BLaER1 treated with 17β-estradiol and CSF1 and Interleukin-3, amounts not matched to agents 10 nM and 100 nM (cell line): ENCODE results near the gene IPPK.

Experiments
- H3K27ac ChIP-seq, 11 experiments: shearing (Covaris generic); formaldehyde crosslinking; 2 replicates each; pipeline ENCODE4 v1.8.1; 2022
- H3K27me3 ChIP-seq, 11 experiments: shearing (Covaris generic); formaldehyde crosslinking; 2 replicates each; pipeline ENCODE4 v1.8.1; 2022
- H3K36me3 ChIP-seq, 11 experiments: shearing (Covaris generic); formaldehyde crosslinking; 2 replicates each; pipeline ENCODE4 v1.8.1; 2022
- H3K4me1 ChIP-seq, 10 experiments: shearing (Covaris generic); formaldehyde crosslinking; 2 replicates each; pipeline ENCODE4 v1.8.1; 2022
- H3K4me2 ChIP-seq, 11 experiments: shearing (Covaris generic); formaldehyde crosslinking; 2 replicates each; pipeline ENCODE4 v1.8.1; 2022
- H3K4me3 ChIP-seq, 10 experiments: shearing (Covaris generic); formaldehyde crosslinking; 2 replicates each; pipeline ENCODE4 v1.8.1; 2022
- H3K9ac ChIP-seq, 11 experiments: shearing (Covaris generic); formaldehyde crosslinking; 2 replicates each; pipeline ENCODE4 v1.8.1; 2022
- H3K9me3 ChIP-seq, 11 experiments: shearing (Covaris generic); formaldehyde crosslinking; replicated peaks in 1 of 11; 2 replicates each; pipeline ENCODE4 v1.8.1; 2022
- H4K20me1 ChIP-seq, 11 experiments: shearing (Covaris generic); formaldehyde crosslinking; 2 replicates each; pipeline ENCODE4 v1.8.1; 2022
- Cebpa-rat ChIP-seq, 11 experiments: shearing (Covaris generic); IDR thresholded peaks; 2 replicates each; pipeline ENCODE4 v1.8.1; 2022

Gene IPPK

GRCh38 chr9:92669890-92670708 is at the start of gene IPPK:
Gene IPPK, minus strand, starts transcription at chr9:92670131. Its CDS starts 143 bp downstream, at chr9:92669988.
- TF ChIP-seq Cebpa-rat (IDR thresholded peaks at IDR 0.05) = no peak
- peaks cover 22 to 50% (median 48%) of the 10 kb centered on the region in 10 experiments for H3K4me1 ChIP-seq
- no peaks in the 10 kb centered on the region for H3K9me3 ChIP-seq
- H4K20me1 ChIP-seq = peaks cover 8 to 39% (median 32%) of the 10 kb centered on the region in 11 experiments
- H3K27ac ChIP-seq = peak within 1 kb of the TSS; percentile 84 to 99 (median 91)
- H3K4me2 ChIP-seq = peak within 1 kb of the TSS; percentile 86 to 95 (median 93)
- peaks cover 7 to 29% (median 17%) of the 10 kb centered on the region in 11 experiments; a peak in 19 of 22 replicates for H3K36me3 ChIP-seq
- peak within 1 kb of the TSS; percentile 65 to 98 (median 87) for H3K4me3 ChIP-seq
- no peaks in the 10 kb centered on the region for H3K27me3 ChIP-seq
- peak within 1 kb of the TSS; percentile 86 to 98 (median 89) for H3K9ac ChIP-seq

- Histone ChIP-seq H3K27ac (no peak overlapping the region), H3K36me3 (peaks cover 96 to 100% (median 99%) of the 10 kb centered on the region in 11 experiments), H3K9me3 (no peaks in the 10 kb centered on the region), H3K4me2 (no peak overlapping the region), H3K4me3 (no peak overlapping the region), H3K9ac (no peak overlapping the region), H4K20me1 (peaks cover 52 to 100% (median 88%) of the 10 kb centered on the region in 11 experiments), H3K27me3 (no peaks in the 10 kb centered on the region), H3K4me1 (peaks cover 0 to 22% (median 7%) of the 10 kb centered on the region in 10 experiments; a peak in 10 of 20 replicates)
- TF ChIP-seq Cebpa-rat (IDR thresholded peaks at IDR 0.05) = no peak
These were observed 49.2 kb upstream of the IPPK start for GRCh38 chr9:92719028-92719647.

GRCh38 chr9:92718086-92719001 is 48.4 kb upstream of the IPPK start:
- Histone ChIP-seq H3K27me3 (no peaks in the 10 kb centered on the region), H3K36me3 (peaks cover 98 to 100% (median 100%) of the 10 kb centered on the region in 11 experiments), H3K4me1 (peaks cover 0 to 22% (median 11%) of the 10 kb centered on the region in 10 experiments; a peak in 17 of 20 replicates), H3K4me2 (no peak overlapping the region), H3K4me3 (no peak overlapping the region), H4K20me1 (peaks cover 44 to 100% (median 87%) of the 10 kb centered on the region in 11 experiments; a peak in 21 of 22 replicates), H3K9me3 (no peaks in the 10 kb centered on the region), H3K27ac (no peak overlapping the region), H3K9ac (0 out of 22 replicates have a peak overlapping the region, but pooled peaks of 1 of the 11 experiments have one; percentile 7)
- TF ChIP-seq Cebpa-rat (IDR thresholded peaks at IDR 0.05) = no peak

- H3K9me3 ChIP-seq = no peaks in the 10 kb centered on the region
- peaks cover 35 to 98% (median 83%) of the 10 kb centered on the region in 11 experiments; a peak in 21 of 22 replicates for H4K20me1 ChIP-seq
- 0 out of 22 replicates have a peak overlapping the region, but pooled peaks of 1 of the 11 experiments have one; percentile 7 for H3K9ac ChIP-seq
- H3K27ac ChIP-seq = no peak overlapping the region
- peaks cover 0 to 26% (median 16%) of the 10 kb centered on the region in 10 experiments; a peak in 17 of 20 replicates for H3K4me1 ChIP-seq
- no peak overlapping the region for H3K4me2 ChIP-seq
- peaks cover 97 to 100% (median 99%) of the 10 kb centered on the region in 11 experiments for H3K36me3 ChIP-seq
- no peak for TF ChIP-seq Cebpa-rat (IDR thresholded peaks at IDR 0.05)
- H3K4me3 ChIP-seq = no peak overlapping the region
- no peaks in the 10 kb centered on the region for H3K27me3 ChIP-seq
These were observed 47.5 kb upstream of the IPPK start for GRCh38 chr9:92717201-92718085.

GRCh38 chr9:92716557-92716956 is 46.6 kb upstream of the IPPK start:
- H3K4me3 ChIP-seq = no peak overlapping the region
- peaks cover 95 to 100% (median 99%) of the 10 kb centered on the region in 11 experiments for H3K36me3 ChIP-seq
- H3K9me3 ChIP-seq = no peaks in the 10 kb centered on the region
- H3K4me1 ChIP-seq = peaks cover 8 to 26% (median 22%) of the 10 kb centered on the region in 10 experiments; a peak in 19 of 20 replicates
- H3K27ac ChIP-seq = no peak overlapping the region
- no peak overlapping the region for H3K9ac ChIP-seq
- H3K4me2 ChIP-seq = no peak overlapping the region
- no peaks in the 10 kb centered on the region for H3K27me3 ChIP-seq
- H4K20me1 ChIP-seq = peaks cover 31 to 96% (median 75%) of the 10 kb centered on the region in 11 experiments; a peak in 20 of 22 replicates
- no peak for TF ChIP-seq Cebpa-rat (IDR thresholded peaks at IDR 0.05)

- Histone ChIP-seq H3K4me2 (no peak overlapping the region), H3K4me1 (peaks cover 10 to 25% (median 19%) of the 10 kb centered on the region in 10 experiments; a peak in 19 of 20 replicates), H4K20me1 (peaks cover 25 to 96% (median 70%) of the 10 kb centered on the region in 11 experiments; a peak in 20 of 22 replicates), H3K36me3 (peaks cover 93 to 100% (median 99%) of the 10 kb centered on the region in 11 experiments), H3K27ac (no peak overlapping the region), H3K4me3 (no peak overlapping the region), H3K9ac (0 out of 22 replicates have a peak overlapping the region, but pooled peaks of 1 of the 11 experiments have one; percentile 22), H3K27me3 (no peaks in the 10 kb centered on the region), H3K9me3 (no peaks in the 10 kb centered on the region)
- TF ChIP-seq Cebpa-rat (IDR thresholded peaks at IDR 0.05) = no peak
These were observed 45.7 kb upstream of the IPPK start for GRCh38 chr9:92715488-92716231.
